Progenitor cell of endocrine pancreas (in vitro differentiated cells): ENCODE results near the gene ATF4. TPM values are rescaled to one million over a fixed set of nuclear protein-coding genes. Genes with fewer than 3 reads are reported as not detected.

Source experiments
- DNase-seq: peaks from one replicate; pipeline ENCODE4 v3.0.0; 2021; ENCODE audit warnings: low spot score; ENCODE audit not compliant: unreplicated experiment
- H3K27ac Mint-ChIP-seq: 2 replicates; pipeline ENCODE4 v1.8.0; 2021; ENCODE audit warnings: mild to moderate bottlenecking, moderate library complexity, mixed read lengths
- H3K27me3 Mint-ChIP-seq: 2 replicates; pipeline ENCODE4 v1.8.0; 2021; ENCODE audit warnings: mixed read lengths
- H3K36me3 Mint-ChIP-seq: 2 replicates; pipeline ENCODE4 v1.8.0; 2022; ENCODE audit warnings: mixed read lengths; ENCODE audit not compliant: insufficient read depth
- H3K4me1 Mint-ChIP-seq: 2 replicates; pipeline ENCODE4 v1.8.0; 2021; ENCODE audit warnings: low read depth, mixed read lengths
- H3K4me3 Mint-ChIP-seq: 2 replicates; pipeline ENCODE4 v1.8.0; 2021; ENCODE audit warnings: low read depth, mild to moderate bottlenecking, moderate library complexity, mixed read lengths
- H3K9me3 Mint-ChIP-seq: 2 replicates; pipeline ENCODE4 v1.8.0; 2021; ENCODE audit warnings: low read depth, mixed read lengths
- CTCF ChIP-seq: fragments of 200-600 bp; sonication (generic); IDR thresholded peaks from one replicate; pipeline ENCODE4 v1.5.0; 2021; ENCODE audit warnings: antibody characterized with exemption, mild to moderate bottlenecking; ENCODE audit not compliant: unreplicated experiment
- total RNA-seq: library from RNA; stranded (reverse); gene quantifications from 2 replicates; pipeline ENCODE4 v1.2.1, GENCODE V29; 2021

Gene ATF4
- total RNA-seq, 1 donor from 2014 or later, result 332 TPM

GRCh38 chr22:39474351-39475111 is 45.8 kb upstream of the ATF4 start:
- TF ChIP-seq CTCF, result no peak
- Mint-ChIP-seq H3K4me3 (no peak overlapping the region), H3K9me3 (no peaks in the 10 kb centered on the region), H3K36me3 (no peaks in the 10 kb centered on the region), H3K27me3 (no peaks in the 10 kb centered on the region), H3K27ac (peak overlapping the region; percentile 86), H3K4me1 (peaks cover 53% of the 10 kb centered on the region)
- no peak for DNase-seq

DNA sequence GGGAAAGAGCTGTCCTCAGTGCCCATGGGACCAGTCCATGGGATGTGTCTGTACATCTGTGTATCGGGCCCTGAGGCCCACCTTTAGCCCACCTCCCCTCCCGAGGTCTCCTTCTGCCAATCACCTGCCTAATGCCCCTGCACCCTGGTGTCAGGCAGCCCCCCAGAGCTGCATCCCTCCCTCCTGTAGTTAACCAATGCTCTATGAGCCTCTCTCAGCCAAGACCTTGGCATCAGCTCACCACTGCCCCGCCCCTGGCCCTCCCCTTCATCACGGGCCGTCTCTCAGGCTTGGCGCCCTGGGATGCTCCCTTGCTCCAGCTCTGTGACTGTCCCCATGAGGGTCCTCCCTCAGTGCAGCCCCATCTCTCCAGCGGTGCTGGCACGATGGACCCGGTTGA is 45.0 kb upstream of the ATF4 start:
- no peak for DNase-seq
- H3K36me3 Mint-ChIP-seq, result no peaks in the 10 kb centered on the region
- H3K27me3 Mint-ChIP-seq, result no peaks in the 10 kb centered on the region
- H3K4me1 Mint-ChIP-seq, result peaks cover 47% of the 10 kb centered on the region
- TF ChIP-seq CTCF, result no peak
- no peak overlapping the region for H3K27ac Mint-ChIP-seq
- no peak overlapping the region for H3K4me3 Mint-ChIP-seq
- no peaks in the 10 kb centered on the region for H3K9me3 Mint-ChIP-seq

GRCh38 chr22:39475902-39476301 is 44.5 kb upstream of the ATF4 start:
- Mint-ChIP-seq H3K9me3 (no peaks in the 10 kb centered on the region), H3K27me3 (no peaks in the 10 kb centered on the region), H3K27ac (no peak overlapping the region), H3K4me3 (no peak overlapping the region), H3K36me3 (no peaks in the 10 kb centered on the region), H3K4me1 (peaks cover 43% of the 10 kb centered on the region)
- DNase-seq, result no peak
- TF ChIP-seq CTCF, result no peak

DNA sequence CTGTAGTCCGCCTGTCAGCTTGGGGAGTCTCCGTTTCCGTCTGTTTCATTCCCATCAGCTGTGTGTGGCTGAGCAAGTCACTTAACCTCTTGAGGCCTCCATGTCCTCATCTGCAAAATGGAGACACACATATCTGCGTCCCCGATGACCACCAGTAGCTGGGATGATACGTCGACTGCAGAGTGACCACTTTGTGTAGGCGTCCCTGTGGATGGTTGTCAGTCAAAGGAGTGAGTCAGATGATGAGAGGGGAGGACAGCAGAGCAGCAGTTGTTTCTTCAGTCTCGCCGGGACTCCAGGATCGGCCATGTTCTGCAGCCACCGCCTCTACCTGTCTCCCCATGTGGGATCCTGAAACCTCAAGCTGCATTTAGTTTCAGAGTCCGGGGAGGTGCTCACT is 43.7 kb upstream of the ATF4 start:
- TF ChIP-seq CTCF, result no peak

DNA sequence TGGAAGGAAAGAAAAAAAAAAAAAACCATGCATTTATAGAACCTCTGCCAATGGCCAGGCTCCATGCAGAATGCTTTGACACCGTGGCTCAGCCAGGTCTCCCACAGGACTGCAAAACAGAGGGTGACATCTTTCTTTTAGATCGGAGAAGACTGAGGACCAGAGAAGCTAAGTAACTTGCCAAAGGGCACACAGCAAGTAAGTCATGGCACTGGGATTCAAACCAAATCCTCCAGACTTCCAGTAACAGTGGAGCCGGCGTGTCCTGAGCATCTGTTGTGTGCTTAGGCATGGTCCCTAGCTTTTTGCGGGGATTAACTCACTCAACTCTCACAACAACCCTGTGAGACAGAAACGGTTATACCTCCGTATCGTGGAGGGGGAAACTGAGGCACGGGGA is 42.8 kb upstream of the ATF4 start:
- Mint-ChIP-seq H3K27ac (no peak overlapping the region), H3K27me3 (no peaks in the 10 kb centered on the region), H3K4me1 (peaks cover 29% of the 10 kb centered on the region), H3K9me3 (no peaks in the 10 kb centered on the region), H3K36me3 (no peaks in the 10 kb centered on the region), H3K4me3 (no peak overlapping the region)
- no peak for DNase-seq
- TF ChIP-seq CTCF, result no peak

More for the DNA sequence above, 43.7 kb upstream of the ATF4 start:
- H3K4me3 Mint-ChIP-seq, result no peak overlapping the region
- peaks cover 37% of the 10 kb centered on the region for H3K4me1 Mint-ChIP-seq
- no peaks in the 10 kb centered on the region for H3K27me3 Mint-ChIP-seq
- H3K9me3 Mint-ChIP-seq, result no peaks in the 10 kb centered on the region
- no peaks in the 10 kb centered on the region for H3K36me3 Mint-ChIP-seq
- no peak for DNase-seq
- no peak overlapping the region for H3K27ac Mint-ChIP-seq
